GM21619 (cell line): Measurements from ENCODE around the gene EDNRA.

Experiments used
- ATAC-seq: cut with Tn5 transposase; IDR thresholded peaks from one replicate; pipeline ENCODE4 v1.9.1; 2021; ENCODE audit not compliant: unreplicated experiment

Gene EDNRA

DNA sequence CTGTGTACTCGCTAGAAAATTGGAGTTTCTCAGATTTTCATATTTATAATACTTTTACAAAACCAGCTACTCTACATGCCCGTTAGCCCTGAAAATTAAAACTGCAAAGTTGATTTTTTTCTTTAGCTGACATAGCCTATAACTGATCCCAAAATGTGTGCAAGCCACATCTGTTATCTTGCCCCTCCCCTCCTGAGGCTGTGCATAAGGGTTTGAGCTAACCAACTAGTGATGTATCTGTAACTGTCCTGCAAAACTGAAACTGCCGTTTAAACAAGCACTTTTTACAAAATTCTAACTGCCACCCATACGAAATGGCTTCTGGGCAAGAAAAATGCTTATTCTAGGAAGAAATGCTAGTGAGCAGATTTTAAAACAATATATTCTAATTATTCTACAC is 59.1 kb downstream of the EDNRA start:
- no peak for ATAC-seq

GRCh38 chr4:147542229-147542990 is 61.5 kb downstream of the EDNRA start:
- ATAC-seq = no peak

DNA sequence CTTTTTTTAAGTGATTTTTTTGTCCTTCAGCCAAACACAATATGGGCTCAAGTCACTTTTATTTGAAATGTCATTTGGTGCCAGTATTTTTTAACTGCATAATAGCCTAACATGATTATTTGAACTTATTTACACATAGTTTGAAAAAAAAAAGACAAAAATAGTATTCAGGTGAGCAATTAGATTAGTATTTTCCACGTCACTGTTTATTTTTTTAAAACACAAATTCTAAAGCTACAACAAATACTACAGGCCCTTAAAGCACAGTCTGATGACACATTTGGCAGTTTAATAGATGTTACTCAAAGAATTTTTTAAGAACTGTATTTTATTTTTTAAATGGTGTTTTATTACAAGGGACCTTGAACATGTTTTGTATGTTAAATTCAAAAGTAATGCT is 62.1 kb downstream of the EDNRA start:
- no peak for ATAC-seq

- ATAC-seq = no peak
Measured at GRCh38 chr4:147546349-147546748, 65.5 kb downstream of the EDNRA start.

GRCh38 chr4:147547314-147548056 is 66.6 kb downstream of the EDNRA start:
- peak; percentile 39 for ATAC-seq

- no peak for ATAC-seq
Measured at GRCh38 chr4:147548256-147548655, 67.4 kb downstream of the EDNRA start.

DNA sequence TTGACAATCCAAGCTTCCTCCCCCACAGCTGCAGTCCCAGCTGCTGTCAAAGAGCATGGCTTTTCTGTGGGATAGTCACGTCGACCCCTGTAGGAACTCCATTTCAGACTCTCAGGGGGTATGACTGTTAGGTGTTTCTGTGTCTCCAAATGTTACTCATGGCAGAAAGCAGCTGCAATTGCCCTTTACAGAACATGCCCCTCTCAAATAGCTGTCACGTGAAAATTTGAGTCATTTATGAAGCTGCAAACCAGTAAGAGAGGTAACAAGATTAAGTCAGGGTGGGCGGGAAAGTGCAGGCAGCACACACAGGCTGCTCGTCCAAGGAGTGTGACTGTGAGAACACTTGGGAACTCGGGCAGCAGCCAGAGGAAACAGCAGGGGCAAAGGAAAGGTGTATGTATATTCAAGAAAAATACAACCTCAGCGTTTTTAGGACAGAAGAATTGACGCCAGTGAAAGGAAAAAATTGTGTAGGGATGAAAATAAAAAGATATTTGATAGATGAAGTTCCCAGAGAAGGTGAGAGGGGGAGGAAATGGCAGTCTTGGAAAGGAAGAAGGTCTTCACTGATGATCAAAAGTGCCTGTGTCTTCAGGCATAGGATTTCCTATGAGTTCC is 69.8 kb downstream of the EDNRA start:
- ATAC-seq = no peak

- ATAC-seq = no peak
Measured at GRCh38 chr4:147560625-147561024, 79.7 kb downstream of the EDNRA start.

GRCh38 chr4:147566762-147567161 is 85.9 kb downstream of the EDNRA start:
- ATAC-seq = no peak

DNA sequence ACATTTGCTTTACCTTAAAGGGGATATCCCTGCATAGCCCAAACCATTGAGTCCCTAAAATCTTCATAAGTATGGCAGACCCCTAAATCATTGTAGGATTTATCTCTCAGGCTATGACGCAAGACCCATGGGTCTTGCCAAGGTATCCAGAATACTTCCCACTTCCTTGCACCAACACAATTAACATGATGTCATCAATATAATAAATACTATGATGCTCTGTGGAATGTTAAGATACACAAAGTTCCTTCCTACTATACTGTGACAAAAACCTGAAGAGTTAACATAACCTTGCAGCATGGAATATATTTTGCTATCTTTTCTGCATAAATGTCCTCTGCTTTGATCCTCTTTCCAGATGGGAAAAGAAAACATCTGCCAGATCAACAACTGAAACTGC is 86.4 kb downstream of the EDNRA start:
- no peak for ATAC-seq

DNA sequence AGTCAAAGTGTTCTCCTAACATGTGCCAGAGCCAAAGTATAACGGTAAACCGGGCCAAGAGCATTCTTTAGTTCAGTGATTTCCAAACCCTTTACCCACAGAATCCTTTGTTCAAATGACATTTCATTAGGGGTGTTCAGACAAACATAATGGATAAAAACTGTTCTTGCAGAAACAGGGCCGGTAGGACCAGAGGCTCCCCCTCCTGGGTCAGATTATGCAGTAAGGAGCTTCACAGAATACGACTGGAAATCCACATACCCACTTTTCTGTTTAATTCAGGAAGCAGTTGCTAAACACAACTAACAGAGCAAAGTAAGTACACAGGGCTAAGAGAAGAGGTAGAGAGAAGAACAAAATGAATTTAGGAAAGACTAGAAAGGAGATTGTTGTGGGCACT is 89.7 kb downstream of the EDNRA start:
- ATAC-seq = no peak

- ATAC-seq = no peak
Measured at GRCh38 chr4:147571036-147571770, 90.3 kb downstream of the EDNRA start.

GRCh38 chr4:147576084-147576483 is 95.2 kb downstream of the EDNRA start:
- no peak for ATAC-seq

- no peak for ATAC-seq
Measured at GRCh38 chr4:147578051-147578476, 97.2 kb downstream of the EDNRA start.

- ATAC-seq = no peak
Measured at GRCh38 chr4:147578593-147578992, 97.7 kb downstream of the EDNRA start.

- no peak for ATAC-seq
Measured at GRCh38 chr4:147580396-147580795, 99.5 kb downstream of the EDNRA start.

DNA sequence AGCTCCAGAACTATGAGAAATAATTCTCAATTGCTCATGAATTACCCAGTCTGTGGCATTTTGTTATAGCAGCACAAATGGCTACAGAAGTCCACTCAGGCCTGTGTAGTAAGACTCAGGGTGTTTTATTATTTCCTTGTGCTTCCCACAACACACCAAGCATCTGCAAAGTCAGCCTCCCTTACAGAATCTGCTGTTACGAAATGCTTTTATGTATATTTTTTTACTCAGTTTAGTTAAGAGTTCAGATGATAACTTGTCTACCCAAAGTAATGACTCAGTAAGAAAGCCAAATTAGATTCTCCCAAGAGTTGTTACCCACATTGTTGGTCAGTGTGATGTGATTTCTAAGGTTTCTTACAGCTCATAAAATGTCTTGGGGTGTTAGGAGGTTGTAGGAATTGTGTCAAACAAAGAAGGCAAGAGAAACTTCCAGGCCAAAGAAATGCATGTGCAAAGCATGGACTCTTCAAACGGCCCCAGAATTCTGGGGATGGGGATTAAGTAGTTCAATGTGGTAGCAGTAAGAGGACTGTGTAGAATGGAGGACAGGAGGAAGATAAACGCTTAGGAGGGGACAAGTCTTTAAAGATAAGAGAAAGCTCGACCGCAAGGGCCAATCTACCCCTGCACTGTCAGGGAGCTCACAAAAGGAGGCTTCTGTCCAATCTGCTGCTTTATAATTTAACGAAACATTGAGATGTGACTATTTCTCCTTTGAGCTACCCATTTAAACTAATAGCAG is 100.9 kb downstream of the EDNRA start:
- no peak for ATAC-seq

DNA sequence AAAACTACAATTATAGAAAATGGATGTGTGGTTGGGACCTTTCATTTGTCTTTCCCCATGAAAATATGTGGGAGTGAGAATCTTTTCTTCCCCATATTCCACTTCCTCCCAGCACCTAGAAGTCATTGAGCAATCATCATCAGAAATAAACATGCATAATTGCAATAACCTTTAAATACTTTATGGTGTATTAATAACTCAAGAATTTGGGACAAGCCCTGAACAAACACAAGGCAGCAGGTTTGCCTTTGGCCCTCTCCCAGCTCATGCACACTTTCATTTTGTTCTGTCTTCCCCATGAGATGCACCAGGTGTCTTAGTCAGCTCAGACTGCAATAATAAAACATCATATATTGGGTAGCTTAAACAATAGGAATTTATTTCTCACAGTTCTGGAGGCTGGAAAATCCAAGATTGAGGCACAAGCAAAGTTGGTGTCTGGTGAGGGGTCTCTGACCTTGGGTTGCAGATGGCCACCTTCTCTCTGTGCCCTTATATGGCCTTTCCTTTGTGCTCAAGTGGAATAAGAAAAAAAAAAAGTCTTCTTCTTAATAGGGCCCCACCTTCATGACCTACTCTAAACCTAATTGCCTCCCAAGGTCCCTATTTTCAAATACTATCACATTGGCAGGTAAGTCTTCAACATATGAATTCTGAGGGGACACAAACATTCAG is 101.6 kb downstream of the EDNRA start:
- no peak for ATAC-seq

GRCh38 chr4:147583876-147584275 is 103.0 kb downstream of the EDNRA start:
- ATAC-seq = no peak

DNA sequence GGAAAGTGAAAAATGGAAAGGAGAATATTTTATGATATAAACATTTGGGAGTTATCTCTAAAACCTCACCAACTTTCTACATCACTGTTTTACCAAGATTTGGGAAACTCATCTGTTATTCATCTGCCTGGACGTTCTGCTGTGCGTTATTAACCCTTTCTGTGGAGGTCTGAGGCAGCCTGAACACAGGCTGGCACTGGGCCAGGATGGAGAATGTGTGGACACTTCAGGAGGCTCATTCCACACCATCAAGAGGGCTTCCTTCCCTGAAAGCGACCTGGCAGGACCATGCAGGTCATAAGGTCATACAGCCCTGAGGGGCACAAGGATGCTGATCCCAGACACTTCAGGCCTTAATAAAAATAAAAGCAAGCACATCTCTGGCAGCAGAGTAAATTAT is 105.1 kb downstream of the EDNRA start:
- no peak for ATAC-seq
